Measurements from ENCODE around the gene PTPRT. TPM values are rescaled to one million over a fixed set of nuclear protein-coding genes. Genes with fewer than 3 reads are reported as not detected.

PTPRT gene
- total RNA-seq, 4 donors from 2014 or later = under 0.01 to 2.1 TPM; not detected in 2

DNA sequence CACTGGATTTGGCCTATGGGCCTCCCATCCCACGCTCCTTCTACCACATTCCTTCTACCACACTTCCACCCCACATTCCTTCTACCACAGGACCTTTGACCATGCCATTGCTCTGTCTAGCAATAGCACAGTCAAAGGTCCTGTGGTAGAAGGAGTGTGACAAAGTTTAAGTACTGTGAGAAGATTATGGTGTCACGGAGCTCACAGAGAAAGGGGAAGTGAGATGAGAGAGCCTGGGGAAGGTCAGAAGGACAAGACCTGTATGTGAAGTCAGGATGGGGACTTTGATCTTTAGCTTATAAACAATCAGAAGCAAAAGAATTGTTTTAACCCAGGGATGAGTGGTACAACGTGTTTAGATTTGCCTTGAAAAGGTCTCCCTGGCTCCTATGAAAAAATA lies 1003.4 kb downstream of the PTPRT start:
- H3K4me1 ChIP-seq = no peaks in the 10 kb centered on the region
- no peak overlapping the region for H3K4me3 ChIP-seq
- H3K27me3 ChIP-seq = no peaks in the 10 kb centered on the region
- no peaks in the 10 kb centered on the region for H3K9me3 ChIP-seq
- no peak overlapping the region for H3K27ac ChIP-seq
- no peaks in the 10 kb centered on the region for H3K36me3 ChIP-seq
- no peak for TF ChIP-seq POLR2A (IDR thresholded peaks at IDR 0.05)
- TF ChIP-seq, protein P1, sequence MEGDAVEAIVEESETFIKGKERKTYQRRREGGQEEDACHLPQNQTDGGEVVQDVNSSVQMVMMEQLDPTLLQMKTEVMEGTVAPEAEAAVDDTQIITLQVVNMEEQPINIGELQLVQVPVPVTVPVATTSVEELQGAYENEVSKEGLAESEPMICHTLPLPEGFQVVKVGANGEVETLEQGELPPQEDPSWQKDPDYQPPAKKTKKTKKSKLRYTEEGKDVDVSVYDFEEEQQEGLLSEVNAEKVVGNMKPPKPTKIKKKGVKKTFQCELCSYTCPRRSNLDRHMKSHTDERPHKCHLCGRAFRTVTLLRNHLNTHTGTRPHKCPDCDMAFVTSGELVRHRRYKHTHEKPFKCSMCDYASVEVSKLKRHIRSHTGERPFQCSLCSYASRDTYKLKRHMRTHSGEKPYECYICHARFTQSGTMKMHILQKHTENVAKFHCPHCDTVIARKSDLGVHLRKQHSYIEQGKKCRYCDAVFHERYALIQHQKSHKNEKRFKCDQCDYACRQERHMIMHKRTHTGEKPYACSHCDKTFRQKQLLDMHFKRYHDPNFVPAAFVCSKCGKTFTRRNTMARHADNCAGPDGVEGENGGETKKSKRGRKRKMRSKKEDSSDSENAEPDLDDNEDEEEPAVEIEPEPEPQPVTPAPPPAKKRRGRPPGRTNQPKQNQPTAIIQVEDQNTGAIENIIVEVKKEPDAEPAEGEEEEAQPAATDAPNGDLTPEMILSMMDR (IDR thresholded peaks at IDR 0.05) = no peak
- no peak for DNase-seq
- intact Hi-C loops (cut with DNase I; ENCODE audit: low total_unique reads) = no loop called here

DNA sequence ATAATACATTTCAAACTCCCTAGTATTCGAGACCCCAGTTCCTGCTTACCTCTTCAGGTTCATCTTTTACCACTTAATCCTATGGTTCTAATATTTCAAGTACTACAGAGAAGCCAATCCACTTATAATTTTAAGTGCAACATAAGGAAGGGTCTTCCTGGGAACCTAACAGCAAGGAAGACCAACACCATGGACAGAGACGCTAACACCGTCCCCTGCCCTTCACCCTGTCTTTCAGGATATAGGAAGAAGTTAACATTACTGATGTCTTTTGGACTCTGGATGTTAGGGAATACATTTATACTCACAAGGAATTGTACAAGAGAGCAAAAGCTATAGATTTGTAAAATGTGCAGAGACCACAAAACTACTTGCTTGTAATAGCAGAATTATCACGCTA lies 1006.6 kb downstream of the PTPRT start:
- DNase-seq = no peak
- intact Hi-C loops (cut with DNase I; ENCODE audit: low total_unique reads) = no loop called here
- H3K36me3 ChIP-seq = no peaks in the 10 kb centered on the region
- H3K9me3 ChIP-seq = no peaks in the 10 kb centered on the region
- no peak for TF ChIP-seq POLR2A (IDR thresholded peaks at IDR 0.05)
- TF ChIP-seq, protein P1 (IDR thresholded peaks at IDR 0.05) = no peak
- H3K27ac ChIP-seq = no peak overlapping the region
- no peaks in the 10 kb centered on the region for H3K27me3 ChIP-seq
- H3K4me3 ChIP-seq = no peak overlapping the region
- no peaks in the 10 kb centered on the region for H3K4me1 ChIP-seq

DNA sequence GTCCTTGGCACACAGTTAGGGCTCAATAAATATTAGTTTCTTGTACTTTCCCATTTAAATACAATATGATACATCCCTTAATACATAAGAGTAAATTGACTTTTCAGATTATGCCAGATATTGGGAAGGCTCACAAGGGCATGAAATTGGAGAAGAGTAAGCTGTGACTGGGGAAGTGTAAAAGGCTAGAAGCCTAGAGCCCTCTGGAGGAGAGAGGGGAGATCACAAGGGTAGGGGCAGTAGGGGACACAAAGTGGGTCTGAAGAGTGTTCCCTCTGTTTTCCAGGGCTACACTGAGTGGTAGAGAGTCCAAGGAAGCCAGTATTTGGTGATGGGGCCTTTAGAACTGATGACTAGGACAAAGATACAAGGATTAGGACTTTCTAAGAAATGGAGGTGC lies 1008.6 kb downstream of the PTPRT start:
- H3K36me3 ChIP-seq = no peaks in the 10 kb centered on the region
- no peak overlapping the region for H3K27ac ChIP-seq
- no peak overlapping the region for H3K4me3 ChIP-seq
- TF ChIP-seq, protein P1 (IDR thresholded peaks at IDR 0.05) = no peak
- TF ChIP-seq POLR2A (IDR thresholded peaks at IDR 0.05) = no peak
- no peak for DNase-seq
- H3K4me1 ChIP-seq = no peaks in the 10 kb centered on the region
- intact Hi-C loops (cut with DNase I; ENCODE audit: low total_unique reads) = no loop called here
- H3K27me3 ChIP-seq = no peaks in the 10 kb centered on the region
- H3K9me3 ChIP-seq = no peaks in the 10 kb centered on the region

DNA sequence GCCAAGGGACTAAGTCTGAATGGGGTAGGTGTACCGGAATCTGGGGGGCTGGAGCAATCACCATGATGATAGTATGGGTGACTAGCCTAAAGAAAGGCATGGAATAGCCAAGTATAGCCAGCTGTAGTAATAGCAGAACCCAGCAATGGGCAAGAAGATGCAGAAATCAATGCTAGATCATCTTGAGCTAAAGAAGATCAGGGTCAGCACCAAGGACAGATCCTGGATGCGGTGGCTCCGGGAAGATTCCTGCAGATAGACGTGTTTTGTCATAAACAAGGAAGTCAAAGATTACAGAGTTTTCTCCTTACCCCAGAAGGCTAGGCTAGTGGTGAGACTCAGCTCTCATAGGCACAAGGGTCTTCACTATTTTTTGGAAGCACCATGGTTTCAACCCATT lies 1009.9 kb downstream of the PTPRT start:
- DNase-seq = no peak
- intact Hi-C loops (cut with DNase I; ENCODE audit: low total_unique reads) = no loop called here

DNA sequence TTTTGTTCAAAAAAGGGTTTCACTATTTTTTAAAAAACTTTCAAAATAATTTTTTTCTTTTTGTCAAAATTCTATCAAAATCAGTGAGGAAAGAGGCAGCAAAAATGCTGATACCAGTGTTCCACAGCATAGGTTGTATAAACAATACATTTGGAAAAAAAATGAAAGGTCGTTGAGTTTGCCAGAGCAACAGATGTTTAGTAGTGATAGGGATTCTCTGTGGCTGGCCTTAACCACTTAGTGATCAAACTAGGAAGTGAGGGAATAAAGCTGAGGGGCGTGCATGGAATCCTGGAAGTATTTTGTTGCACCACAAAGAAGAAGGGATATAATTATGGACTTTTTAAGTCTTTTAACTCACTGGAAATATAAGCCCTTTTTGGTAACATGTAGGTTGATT lies 1016.3 kb downstream of the PTPRT start:
- Histone ChIP-seq H3K4me1 (no peaks in the 10 kb centered on the region), H3K27ac (no peak overlapping the region), H3K9me3 (no peaks in the 10 kb centered on the region), H3K27me3 (no peaks in the 10 kb centered on the region), H3K4me3 (no peak overlapping the region), H3K36me3 (no peaks in the 10 kb centered on the region)
- DNase-seq = no peak
- intact Hi-C loops (cut with DNase I; ENCODE audit: low total_unique reads) = no loop called here
- TF ChIP-seq POLR2A (IDR thresholded peaks at IDR 0.05) = no peak
- TF ChIP-seq, protein P1 (IDR thresholded peaks at IDR 0.05) = no peak

More for the DNA sequence above, 1009.9 kb downstream of the PTPRT start:
- Histone ChIP-seq H3K36me3 (no peaks in the 10 kb centered on the region), H3K9me3 (no peaks in the 10 kb centered on the region), H3K27me3 (no peaks in the 10 kb centered on the region), H3K4me1 (no peaks in the 10 kb centered on the region), H3K27ac (no peak overlapping the region), H3K4me3 (no peak overlapping the region)
- TF ChIP-seq, protein P1 (IDR thresholded peaks at IDR 0.05) = no peak
- TF ChIP-seq POLR2A (IDR thresholded peaks at IDR 0.05) = no peak

Measured in uterus (tissue), 4 donors.